Esophagus squamous epithelium (tissue), 5 donors: ENCODE data around the gene ADARB2. TPM values are rescaled to one million over a fixed set of nuclear protein-coding genes. Genes with fewer than 3 reads are reported as not detected.

Experiments used
- DNase-seq: peaks from one replicate; lab custom pipeline; 2025; lab: John Stamatoyannopoulos, UW
- H3K27ac ChIP-seq, 4 donors: fragments of 200-600 bp; sonication (generic); one replicate each; pipeline ENCODE4 v1.5.1; 2016 to 2019; ENCODE audit warnings: mild to moderate bottlenecking in 1 of 4
- H3K27me3 ChIP-seq, 4 donors: fragments of 200-600 bp; sonication (generic); 1 replicate in 3 of 4; 2 replicates in 1 of 4; pipeline versions ENCODE4 v1.5.1 to v1.6.0; 2017 to 2021; ENCODE audit warnings: antibody characterized with exemption in 1 of 4
- H3K36me3 ChIP-seq, 3 donors: fragments of 200-600 bp; sonication (generic); one replicate each; pipeline ENCODE4 v1.5.1; 2016 to 2019
- H3K4me1 ChIP-seq, 3 donors: fragments of 200-600 bp; sonication (generic); one replicate each; pipeline ENCODE4 v1.5.1; 2017 to 2019
- H3K4me3 ChIP-seq, 4 donors: fragments of 200-600 bp; sonication (generic); 1 replicate in 3 of 4; 2 replicates in 1 of 4; pipeline ENCODE4 v1.5.1; 2016 to 2019; ENCODE audit warnings: mild to moderate bottlenecking in 2 of 4, moderate library complexity in 1 of 4
- H3K9me3 ChIP-seq, 3 donors: fragments of 200-600 bp; sonication (generic); one replicate each; pipeline ENCODE4 v1.5.1; 2016 to 2019
- POLR2A ChIP-seq, 4 donors: fragments of 450-650 bp; IDR thresholded peaks; one replicate each; pipeline ENCODE4 v1.6.1; 2017; ENCODE audit warnings: antibody characterized with exemption in 4 of 4, mild to moderate bottlenecking in 4 of 4, moderate library complexity in 3 of 4
- WGBS, 2 donors: methylation state at CpG; one replicate each; pipeline ENCODE4 v1.1.5; 2018; 5-methylcytosine and 5-hydroxymethylcytosine counted together
- intact Hi-C: fragments of 100-400 bp; cut with DNase I; formaldehyde crosslinking; loops from one replicate; pipeline ENCODE4 v1.15.0; 2022
- total RNA-seq, 4 donors: library from RNA; depleted of rRNA; stranded (reverse); fragments of >200 nt; gene quantifications; one replicate each; pipeline ENCODE4 v1.1.0, GENCODE V29; 2016
- TF ChIP-seq, protein P1 (sequence below), 6 experiments: fragments of 450-650 bp in 4 of 6; fragments of 200-600 bp in 2 of 6; sonication (generic) in 2 of 6; IDR thresholded peaks; one replicate each; pipeline ENCODE4 v1.5.1; 2016 to 2019; ENCODE audit warnings: antibody characterized with exemption in 6 of 6, mild to moderate bottlenecking in 4 of 6, moderate library complexity in 4 of 6
- donor health status: DM: yes; HTN: yes; CAD: no.

ADARB2 gene
- total RNA-seq, 4 donors from 2014 or later: 0.21 to 3.5 (median 1.5) TPM

DNA sequence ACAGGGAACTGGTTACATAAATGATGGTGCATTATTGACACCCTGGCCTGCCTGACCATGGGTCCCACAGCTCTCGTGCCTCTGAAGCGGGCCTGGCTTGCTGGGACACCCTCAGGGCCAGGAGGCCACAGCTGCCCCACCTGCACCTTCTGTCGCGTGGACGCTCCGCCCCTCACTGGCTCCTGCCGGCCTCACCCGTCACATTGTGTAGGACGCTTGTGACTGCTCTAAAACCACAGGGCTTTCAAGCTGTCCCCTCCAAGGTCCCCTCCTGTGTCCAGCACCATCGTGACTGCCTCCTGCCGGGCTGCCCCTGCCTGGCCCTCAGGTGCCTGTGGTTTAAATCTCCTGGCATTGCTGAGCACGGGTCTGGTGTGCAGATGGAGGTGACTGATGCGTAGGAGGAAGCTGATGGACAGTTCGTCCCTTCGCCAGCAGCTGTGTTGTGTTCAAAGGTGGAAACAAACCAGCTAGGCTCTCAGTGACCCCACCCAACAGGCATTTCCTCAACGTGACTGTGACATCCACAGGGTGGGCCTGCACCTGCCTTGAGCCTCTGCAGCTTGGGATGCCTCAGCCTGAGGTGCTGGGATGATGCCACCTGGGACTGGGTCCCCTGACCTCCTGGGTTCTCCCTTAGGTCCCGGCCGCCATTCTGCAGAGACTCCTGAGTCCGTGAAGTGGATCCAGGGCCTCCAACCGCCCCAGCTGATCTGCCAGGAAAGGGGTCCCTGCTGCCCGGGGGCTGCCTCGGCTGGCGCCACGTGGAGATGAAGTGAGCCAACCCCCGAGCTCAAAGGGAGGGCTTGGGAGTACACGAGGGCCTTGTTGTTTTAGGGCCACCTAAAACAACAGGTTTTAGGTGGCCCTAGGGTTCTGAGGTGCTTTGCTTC, 532.6 kb downstream of the ADARB2 start:
- Histone ChIP-seq H3K4me1 (no peaks in the 10 kb centered on the region), H3K36me3 (no peaks in the 10 kb centered on the region), H3K9me3 (no peaks in the 10 kb centered on the region), H3K27ac (no peak overlapping the region), H3K4me3 (no peak overlapping the region), H3K27me3 (peaks cover 0 to 5% (median 0%) of the 10 kb centered on the region in 4 donors)
- DNase-seq: no peak
- intact Hi-C loops: no loop called here
- WGBS, 2 donors: 91 to 95% methylated on average over 10 to 14 of the region's 26 CpGs
- TF ChIP-seq, protein P1, sequence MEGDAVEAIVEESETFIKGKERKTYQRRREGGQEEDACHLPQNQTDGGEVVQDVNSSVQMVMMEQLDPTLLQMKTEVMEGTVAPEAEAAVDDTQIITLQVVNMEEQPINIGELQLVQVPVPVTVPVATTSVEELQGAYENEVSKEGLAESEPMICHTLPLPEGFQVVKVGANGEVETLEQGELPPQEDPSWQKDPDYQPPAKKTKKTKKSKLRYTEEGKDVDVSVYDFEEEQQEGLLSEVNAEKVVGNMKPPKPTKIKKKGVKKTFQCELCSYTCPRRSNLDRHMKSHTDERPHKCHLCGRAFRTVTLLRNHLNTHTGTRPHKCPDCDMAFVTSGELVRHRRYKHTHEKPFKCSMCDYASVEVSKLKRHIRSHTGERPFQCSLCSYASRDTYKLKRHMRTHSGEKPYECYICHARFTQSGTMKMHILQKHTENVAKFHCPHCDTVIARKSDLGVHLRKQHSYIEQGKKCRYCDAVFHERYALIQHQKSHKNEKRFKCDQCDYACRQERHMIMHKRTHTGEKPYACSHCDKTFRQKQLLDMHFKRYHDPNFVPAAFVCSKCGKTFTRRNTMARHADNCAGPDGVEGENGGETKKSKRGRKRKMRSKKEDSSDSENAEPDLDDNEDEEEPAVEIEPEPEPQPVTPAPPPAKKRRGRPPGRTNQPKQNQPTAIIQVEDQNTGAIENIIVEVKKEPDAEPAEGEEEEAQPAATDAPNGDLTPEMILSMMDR (IDR thresholded peaks at IDR 0.05): no peak
- no peak for TF ChIP-seq POLR2A (IDR thresholded peaks at IDR 0.05)

DNA sequence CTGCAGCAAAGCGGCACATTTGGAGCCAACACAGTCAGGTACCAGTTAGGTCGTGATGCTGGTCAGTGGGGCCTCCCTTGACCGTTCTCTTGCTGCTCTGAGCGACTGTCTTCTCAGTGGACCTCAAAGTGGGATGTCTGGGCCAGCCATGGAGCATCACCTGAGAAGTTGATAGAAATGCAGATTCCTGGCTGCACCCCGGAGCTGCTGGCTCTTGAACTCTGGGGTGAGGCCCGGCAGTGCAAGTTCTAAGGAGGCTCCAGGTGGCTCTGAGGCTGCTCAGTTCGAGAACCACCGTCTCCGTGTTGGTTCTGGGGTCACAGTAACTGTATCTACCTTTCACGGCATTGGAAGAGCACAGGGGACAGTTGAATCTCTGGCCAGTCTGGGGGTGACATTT, 533.6 kb downstream of the ADARB2 start:
- Histone ChIP-seq H3K4me1 (no peaks in the 10 kb centered on the region), H3K27ac (no peak overlapping the region), H3K36me3 (no peaks in the 10 kb centered on the region), H3K9me3 (no peaks in the 10 kb centered on the region), H3K27me3 (peaks cover 0 to 15% (median 0%) of the 10 kb centered on the region in 4 donors), H3K4me3 (no peak overlapping the region)
- TF ChIP-seq POLR2A (IDR thresholded peaks at IDR 0.05): no peak
- TF ChIP-seq, protein P1 (IDR thresholded peaks at IDR 0.05): no peak
- intact Hi-C loops: no loop called here
- no peak for DNase-seq
- 87 to 90% methylated on average over 4 to 7 of the region's 10 CpGs for WGBS, 2 donors

DNA sequence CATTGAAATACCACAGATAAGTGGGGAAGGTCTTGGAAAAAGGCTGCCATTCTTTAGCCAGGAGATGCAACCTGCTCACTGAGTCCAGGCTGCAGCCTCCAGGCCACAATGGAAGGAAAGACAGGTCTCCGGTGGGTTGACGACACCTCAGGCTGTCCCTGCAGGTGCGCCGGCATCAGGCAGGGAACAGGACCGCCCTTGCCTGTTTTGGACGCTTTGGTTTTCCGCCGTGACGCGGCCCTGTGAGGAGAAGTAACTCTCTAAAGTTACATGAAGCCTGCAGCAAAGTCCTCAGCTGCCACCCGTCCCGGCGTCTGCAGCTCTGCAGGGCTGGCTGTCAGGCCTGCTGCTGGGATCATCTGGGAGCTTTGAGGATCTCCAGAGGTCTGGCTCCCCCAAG, 534.1 kb downstream of the ADARB2 start:
- H3K4me3 ChIP-seq: no peak overlapping the region
- no peak overlapping the region for H3K27ac ChIP-seq
- no peak for DNase-seq
- H3K27me3 ChIP-seq: peaks cover 0 to 19% (median 0%) of the 10 kb centered on the region in 4 donors
- no peaks in the 10 kb centered on the region for H3K4me1 ChIP-seq
- TF ChIP-seq, protein P1 (IDR thresholded peaks at IDR 0.05): no peak
- no peak for TF ChIP-seq POLR2A (IDR thresholded peaks at IDR 0.05)
- H3K9me3 ChIP-seq: no peaks in the 10 kb centered on the region
- H3K36me3 ChIP-seq: no peaks in the 10 kb centered on the region
- 68 to 100% methylated on average over 3 to 5 of the region's 13 CpGs for WGBS, 2 donors
- intact Hi-C loops: no loop called here

DNA sequence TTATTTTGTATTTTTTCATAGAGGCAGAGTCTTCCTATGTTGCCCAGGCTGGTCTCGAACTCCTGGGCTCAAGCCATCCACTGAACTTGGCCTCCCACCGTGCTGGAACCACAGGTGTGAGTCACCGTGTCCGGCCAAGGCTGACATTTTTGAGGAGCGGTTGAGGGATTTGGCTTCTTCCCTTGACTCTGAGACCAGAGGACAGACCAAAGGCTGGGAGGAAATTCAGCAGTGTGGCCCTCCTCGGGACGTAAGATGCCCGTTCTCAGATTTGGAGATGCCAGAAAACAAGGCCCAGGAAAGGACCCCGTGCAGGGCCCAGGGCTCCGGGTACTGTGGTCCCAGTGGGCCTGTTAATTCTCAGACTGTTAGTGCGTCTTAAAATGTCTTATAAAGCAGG, 535.0 kb downstream of the ADARB2 start:
- Histone ChIP-seq H3K36me3 (no peaks in the 10 kb centered on the region), H3K9me3 (no peaks in the 10 kb centered on the region), H3K4me3 (no peak overlapping the region), H3K27ac (no peak overlapping the region), H3K4me1 (no peaks in the 10 kb centered on the region), H3K27me3 (peaks cover 0 to 19% (median 0%) of the 10 kb centered on the region in 4 donors)
- DNase-seq: no peak
- TF ChIP-seq, protein P1 (IDR thresholded peaks at IDR 0.05): no peak
- TF ChIP-seq POLR2A (IDR thresholded peaks at IDR 0.05): no peak
- intact Hi-C loops: no loop called here
- WGBS, 2 donors: 80 to 88% methylated on average over 9 of the region's 11 CpGs
